Prostate gland (tissue), 2 donors: ENCODE data around the gene GRAMD1A. TPM values are rescaled to one million over a fixed set of nuclear protein-coding genes. Genes with fewer than 3 reads are reported as not detected.
"Not testable (repeated sequence)": the region's sequence is repeated elsewhere in the genome, so short reads cannot be mapped to it uniquely, and the experiment has no call there.

ENCODE experiments used
- DNase-seq: peaks from one replicate; pipeline ENCODE4 v3.0.0-alpha.2; 2019; ENCODE audit warnings: low spot score
- H3K27ac ChIP-seq, 2 donors: fragments of 200-600 bp; sonication (generic); 2 replicates each; pipeline ENCODE4 v1.5.1; 2017 to 2019
- H3K27me3 ChIP-seq: fragments of 200-600 bp; sonication (generic); replicated peaks from 2 replicates; pipeline ENCODE4 v1.5.1; 2019; ENCODE audit not compliant: insufficient read depth
- H3K36me3 ChIP-seq, 2 donors: fragments of 200-600 bp; sonication (generic); 1 replicate in 1 of 2; 2 replicates in 1 of 2; pipeline versions ENCODE4 v1.5.1 to v1.8.1; 2017 to 2019
- H3K4me1 ChIP-seq: fragments of 200-600 bp; sonication (generic); replicated peaks from 2 replicates; pipeline ENCODE4 v1.5.1; 2019
- H3K4me3 ChIP-seq, 2 donors: fragments of 200-600 bp; sonication (generic); 2 replicates each; pipeline ENCODE4 v1.5.1; 2017 to 2019
- H3K9me3 ChIP-seq: fragments of 200-600 bp; sonication (generic); 2 replicates; pipeline ENCODE4 v1.5.1; 2017
- CTCF ChIP-seq, 4 experiments: fragments of 200-600 bp in 2 of 4; fragments of 450-650 bp in 2 of 4; sonication (generic) in 2 of 4; IDR thresholded peaks; 1 replicate in 3 of 4; 2 replicates in 1 of 4; pipeline ENCODE4 v1.5.1; 2016 to 2019; ENCODE audit warnings: antibody characterized with exemption in 4 of 4, mild to moderate bottlenecking in 2 of 4, moderate library complexity in 2 of 4
- POLR2A ChIP-seq: fragments of 450-650 bp; IDR thresholded peaks from one replicate; pipeline ENCODE4 v1.6.1; 2016; ENCODE audit warnings: antibody characterized with exemption, mild to moderate bottlenecking
- POLR2AphosphoS5 ChIP-seq: sonication (generic); formaldehyde crosslinking; IDR thresholded peaks from one replicate; pipeline ENCODE4 v1.6.1; 2017; ENCODE audit warnings: antibody characterized with exemption
- WGBS: methylation state at CpG from one replicate; pipeline ENCODE4 v1.1.5; 2018; 5-methylcytosine and 5-hydroxymethylcytosine counted together
- intact Hi-C: fragments of 100-400 bp; cut with DNase I; formaldehyde crosslinking; loops from one replicate; pipeline ENCODE4 v1.14.2; 2022
- total RNA-seq, 2 donors: library from RNA; depleted of rRNA; stranded (reverse); fragments of >200 nt; gene quantifications; one replicate each; pipeline ENCODE4 v1.1.0, GENCODE V29; 2016

The GRAMD1A gene
- total RNA-seq, 2 donors from 2014 or later, result 32.2 to 120 TPM

- H3K36me3 ChIP-seq, result peaks cover 11 to 13% of the 10 kb centered on the region in 2 donors
Observed at GRCh38 chr19:35013820-35014754, 14.0 kb downstream of the GRAMD1A start.

GRCh38 chr19:35014774-35015173 lies 14.7 kb downstream of the GRAMD1A start:
- peaks cover 11 to 19% of the 10 kb centered on the region in 2 donors for H3K36me3 ChIP-seq
- WGBS, result 87% methylated on average over 4 of the region's 4 CpGs
- H3K27me3 ChIP-seq, H3K4me3 ChIP-seq, H3K9me3 ChIP-seq, H3K27ac ChIP-seq, H3K4me1 ChIP-seq, DNase-seq, intact Hi-C loops: not testable (repeated sequence)

More at GRCh38 chr19:35013820-35014754, 14.0 kb downstream of the GRAMD1A start:
- no peak overlapping the region for H3K27ac ChIP-seq
- no peaks in the 10 kb centered on the region for H3K27me3 ChIP-seq
- H3K9me3 ChIP-seq, result no peaks in the 10 kb centered on the region
- WGBS, result 84% methylated on average over 23 of the region's 23 CpGs
- no peak for DNase-seq
- H3K4me1 ChIP-seq, result no peaks in the 10 kb centered on the region
- TF ChIP-seq POLR2AphosphoS5 (no peak), POLR2A (no peak), CTCF (IDR thresholded peaks at IDR 0.05) (no peak)
- H3K4me3 ChIP-seq, result no peak overlapping the region
- intact Hi-C loops, result loop anchor here (2.0 kb wide), 1 partner anchor 41 kb away; no protein-coding TSS in a partner anchor

- no peak for TF ChIP-seq POLR2AphosphoS5
- TF ChIP-seq POLR2A, result no peak
- TF ChIP-seq CTCF (IDR thresholded peaks at IDR 0.05), result no peak
- no peaks in the 10 kb centered on the region for H3K4me1 ChIP-seq
- WGBS, result 90% methylated on average over 14 of the region's 16 CpGs
- peaks cover 11 to 17% of the 10 kb centered on the region in 2 donors for H3K36me3 ChIP-seq
- no peak overlapping the region for H3K4me3 ChIP-seq
- no peaks in the 10 kb centered on the region for H3K27me3 ChIP-seq
- DNase-seq, result no peak
- intact Hi-C loops, result no loop called here
- H3K9me3 ChIP-seq, result no peaks in the 10 kb centered on the region
- H3K27ac ChIP-seq, result no peak overlapping the region
Observed at GRCh38 chr19:35015270-35015953, 15.3 kb downstream of the GRAMD1A start.

GRCh38 chr19:35015954-35016351 lies 15.8 kb downstream of the GRAMD1A start:
- DNase-seq, result no peak
- 97% methylated on average over 6 of the region's 6 CpGs for WGBS
- Histone ChIP-seq H3K36me3 (peaks cover 13 to 15% of the 10 kb centered on the region in 2 donors), H3K27ac (no peak overlapping the region), H3K4me1 (no peaks in the 10 kb centered on the region), H3K4me3 (no peak overlapping the region), H3K9me3 (no peaks in the 10 kb centered on the region), H3K27me3 (no peaks in the 10 kb centered on the region)
- intact Hi-C loops, result no loop called here
- TF ChIP-seq CTCF (IDR thresholded peaks at IDR 0.05), result no peak
- TF ChIP-seq POLR2A, result no peak
- no peak for TF ChIP-seq POLR2AphosphoS5

GRCh38 chr19:35017507-35017906 lies 17.4 kb downstream of the GRAMD1A start:
- Histone ChIP-seq H3K4me3 (no peak overlapping the region), H3K4me1 (no peaks in the 10 kb centered on the region), H3K36me3 (peaks cover 22 to 26% of the 10 kb centered on the region in 2 donors), H3K27ac (no peak overlapping the region), H3K27me3 (no peaks in the 10 kb centered on the region), H3K9me3 (no peaks in the 10 kb centered on the region)
- 86% methylated on average over 3 of the region's 3 CpGs for WGBS
- intact Hi-C loops, result no loop called here
- no peak for DNase-seq
- TF ChIP-seq POLR2A (no peak), POLR2AphosphoS5 (no peak), CTCF (IDR thresholded peaks at IDR 0.05) (no peak)
